NOMO-1 treated with dmso at 0.1 percent for 144 hours (cell line): ENCODE measurements around the gene DDX59.

Experiments used
- DNase-seq: peaks from one replicate; lab custom pipeline; 2025; ENCODE audit not compliant: unreplicated experiment; lab: John Stamatoyannopoulos, UW

DDX59 gene

GRCh38 chr1:200671235-200671786, 1.6 kb upstream of the DDX59 start:
- no peak for DNase-seq

GRCh38 chr1:200670242-200671118, 773 bp upstream of the DDX59 start:
- DNase-seq, result peak; percentile 58

- no peak for DNase-seq
Measured at GRCh38 chr1:200668514-200669313, 993 bp downstream of the DDX59 start.

- DNase-seq, result no peak
Measured at GRCh38 chr1:200666309-200666708, 3.4 kb downstream of the DDX59 start.

GRCh38 chr1:200665861-200666260, 3.8 kb downstream of the DDX59 start:
- no peak for DNase-seq

- no peak for DNase-seq
Measured at GRCh38 chr1:200660719-200661118, 9.0 kb downstream of the DDX59 start.

GRCh38 chr1:200659269-200659668, 10.4 kb downstream of the DDX59 start:
- no peak for DNase-seq

- DNase-seq, result no peak
Measured at GRCh38 chr1:200658037-200658818, 11.5 kb downstream of the DDX59 start.

GRCh38 chr1:200654660-200655059, 15.0 kb downstream of the DDX59 start:
- DNase-seq, result no peak

- no peak for DNase-seq
Measured at GRCh38 chr1:200653022-200653462, 16.7 kb downstream of the DDX59 start.

- DNase-seq, result no peak
Measured at GRCh38 chr1:200652378-200652777, 17.3 kb downstream of the DDX59 start.

- peak; percentile 37 for DNase-seq
Measured at GRCh38 chr1:200646515-200646914, 23.2 kb downstream of the DDX59 start.

GRCh38 chr1:200644021-200644420, 25.7 kb downstream of the DDX59 start:
- no peak for DNase-seq

- peak; percentile 52 for DNase-seq
Measured at GRCh38 chr1:200642481-200642880, 27.2 kb downstream of the DDX59 start.

GRCh38 chr1:200640963-200641401, 28.7 kb downstream of the DDX59 start:
- DNase-seq, result no peak

- DNase-seq, result no peak
Measured at GRCh38 chr1:200640373-200640962, 29.2 kb downstream of the DDX59 start.

- DNase-seq, result no peak
Measured at GRCh38 chr1:200638073-200638472, 31.6 kb downstream of the DDX59 start.

GRCh38 chr1:200636681-200637080, 33.0 kb downstream of the DDX59 start:
- DNase-seq, result no peak

GRCh38 chr1:200634261-200635122, 35.2 kb downstream of the DDX59 start:
- DNase-seq, result no peak

- no peak for DNase-seq
Measured at GRCh38 chr1:200631375-200631774, 38.3 kb downstream of the DDX59 start.
